ENCODE results near the gene E2F2.

The E2F2 gene

DNA sequence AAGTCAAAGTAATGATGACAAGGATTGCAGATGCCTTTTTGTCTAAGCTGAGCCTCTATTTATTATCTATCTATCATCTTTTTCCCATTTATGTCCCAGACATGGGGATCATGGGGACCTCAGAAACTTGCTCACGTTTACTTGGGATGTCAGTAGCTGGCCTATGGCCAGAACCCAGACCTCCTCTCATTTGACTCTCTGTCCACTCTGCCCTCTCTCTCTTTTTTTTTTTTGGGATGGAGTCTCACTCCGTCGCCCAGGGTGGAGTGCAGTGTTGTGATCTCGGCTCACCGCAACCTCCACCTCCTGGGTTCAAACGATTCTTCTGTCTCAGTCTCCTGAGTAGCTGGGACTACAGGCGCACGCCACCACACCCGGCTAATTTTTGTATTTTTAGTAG, 32.0 kb upstream of the E2F2 start:
- no peak for DNase-seq
- ATAC-seq: no peak

DNA sequence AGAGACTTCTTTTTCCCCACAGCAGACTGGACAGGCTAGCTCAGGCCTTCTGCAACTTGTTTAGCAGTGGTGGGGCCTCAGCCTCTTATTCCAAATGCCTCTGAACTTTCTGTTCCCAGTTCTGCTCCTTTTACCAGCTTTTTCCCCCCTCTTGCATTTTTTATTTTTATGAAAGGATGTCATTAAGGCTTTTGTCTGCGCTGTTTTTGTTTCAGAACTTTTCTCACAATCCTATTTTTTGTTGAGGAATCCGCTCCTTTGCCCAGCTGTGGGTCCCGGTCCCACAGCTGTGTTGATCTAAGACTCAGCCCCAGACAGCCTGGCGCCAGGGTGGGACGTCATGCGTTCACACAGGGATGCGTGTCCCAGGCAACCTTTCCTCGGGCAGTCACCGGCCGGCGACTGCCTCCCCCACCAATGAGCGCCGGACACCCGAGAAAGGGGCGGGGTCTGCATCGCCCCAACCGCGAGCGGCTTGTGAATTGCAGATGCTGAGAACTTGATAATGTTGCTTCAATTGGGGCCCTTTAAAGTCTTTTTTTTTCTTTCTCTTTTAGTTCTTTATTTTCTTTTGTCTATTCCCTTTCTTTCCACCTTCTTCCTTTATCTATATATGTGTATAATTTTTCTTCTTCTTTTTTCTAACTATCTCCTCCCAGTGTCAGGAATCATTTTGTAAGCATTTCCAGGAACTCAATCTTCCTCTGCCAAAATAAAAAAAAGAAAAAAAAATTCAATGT, 31.3 kb upstream of the E2F2 start:
- ATAC-seq (no peak), DNase-seq (peak; percentile 69)

DNA sequence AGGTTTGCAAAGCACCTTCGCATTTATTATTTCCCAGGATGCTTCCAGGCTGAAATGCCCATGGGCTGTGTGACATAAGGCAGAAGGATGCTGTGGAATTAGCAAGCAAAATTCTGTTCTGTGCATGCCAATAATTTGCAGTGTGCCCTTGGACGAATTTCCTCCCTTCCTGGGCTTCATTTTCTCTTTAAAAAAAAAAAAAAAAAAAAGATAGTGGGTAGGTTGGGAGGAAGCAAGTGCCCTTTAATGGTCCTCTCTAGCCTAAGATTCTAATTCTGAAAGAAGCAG, 30.7 kb upstream of the E2F2 start:
- DNase-seq: no peak

DNA sequence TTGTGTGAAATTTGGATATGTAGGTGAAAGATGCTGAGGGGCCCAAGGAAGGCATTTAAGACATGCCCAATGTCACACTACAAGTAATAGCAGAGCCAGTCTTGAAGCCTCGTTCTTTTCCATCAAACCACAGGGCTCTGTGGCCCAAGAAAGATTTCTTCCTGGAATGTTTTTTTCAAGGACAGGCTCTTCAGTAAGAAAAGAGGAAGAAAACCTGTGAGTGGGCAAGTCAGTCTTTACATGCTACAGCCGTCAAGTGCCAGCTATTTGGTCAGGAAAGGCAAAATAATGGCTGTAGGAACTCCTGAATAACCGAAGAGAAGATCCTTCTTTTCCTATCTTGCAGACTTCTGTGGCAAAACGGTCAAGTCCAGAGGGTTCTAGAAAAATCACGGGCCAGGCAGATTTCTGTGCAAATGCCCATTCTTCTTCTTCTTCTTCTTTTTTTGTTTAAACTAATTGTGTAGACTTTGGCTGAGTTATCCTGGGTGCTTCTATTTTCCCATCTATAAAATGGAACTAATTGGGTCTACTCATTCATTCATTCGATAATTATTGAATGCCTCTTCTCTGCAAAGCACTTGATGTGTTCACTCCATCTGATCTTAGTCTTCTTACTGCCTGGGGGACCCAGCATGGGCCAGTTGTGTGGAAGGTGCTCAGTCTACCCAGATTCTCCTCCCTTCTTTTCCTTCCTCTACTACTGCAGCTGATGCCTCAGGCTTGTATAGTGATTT, 30.2 kb upstream of the E2F2 start:
- ATAC-seq (no peak), DNase-seq (no peak)

More for the DNA sequence above, 30.7 kb upstream of the E2F2 start:
- no peak for ATAC-seq

DNA sequence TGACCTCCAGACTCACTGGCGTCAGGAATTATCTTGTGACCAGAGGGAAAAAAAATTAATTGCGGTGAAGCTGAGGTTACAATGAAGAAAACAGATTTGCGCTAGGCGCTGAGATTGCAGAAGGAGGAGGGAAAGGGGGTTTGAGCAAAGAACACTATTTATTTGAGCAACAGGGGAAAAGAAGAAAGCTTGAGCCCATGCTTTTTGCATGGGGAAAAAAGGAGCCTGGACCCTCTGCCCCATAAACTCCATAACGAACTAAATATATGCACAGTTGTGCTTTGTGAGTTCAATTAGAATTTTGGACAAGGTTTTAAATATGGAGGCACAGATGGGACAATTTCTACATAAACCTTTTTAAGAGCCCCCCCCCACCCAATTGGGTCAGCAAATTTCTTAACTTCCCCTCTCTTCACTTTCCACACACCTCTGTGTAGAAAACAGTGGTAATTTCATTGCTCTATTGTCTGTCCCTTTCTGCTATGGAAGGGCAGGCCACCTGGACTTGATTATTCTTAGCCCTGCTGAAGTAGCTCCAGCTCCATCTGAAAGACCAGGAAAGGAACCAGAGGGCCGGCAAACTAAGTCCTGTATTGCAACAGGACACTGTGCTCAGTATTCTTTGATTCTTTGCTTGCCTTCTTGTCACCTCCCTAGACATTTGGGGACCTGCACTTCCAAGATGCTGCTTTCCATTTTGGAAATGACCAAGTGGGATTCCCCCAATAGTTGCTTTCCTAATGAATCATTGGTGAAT, 29.1 kb upstream of the E2F2 start:
- ATAC-seq: no peak
- no peak for DNase-seq

DNA sequence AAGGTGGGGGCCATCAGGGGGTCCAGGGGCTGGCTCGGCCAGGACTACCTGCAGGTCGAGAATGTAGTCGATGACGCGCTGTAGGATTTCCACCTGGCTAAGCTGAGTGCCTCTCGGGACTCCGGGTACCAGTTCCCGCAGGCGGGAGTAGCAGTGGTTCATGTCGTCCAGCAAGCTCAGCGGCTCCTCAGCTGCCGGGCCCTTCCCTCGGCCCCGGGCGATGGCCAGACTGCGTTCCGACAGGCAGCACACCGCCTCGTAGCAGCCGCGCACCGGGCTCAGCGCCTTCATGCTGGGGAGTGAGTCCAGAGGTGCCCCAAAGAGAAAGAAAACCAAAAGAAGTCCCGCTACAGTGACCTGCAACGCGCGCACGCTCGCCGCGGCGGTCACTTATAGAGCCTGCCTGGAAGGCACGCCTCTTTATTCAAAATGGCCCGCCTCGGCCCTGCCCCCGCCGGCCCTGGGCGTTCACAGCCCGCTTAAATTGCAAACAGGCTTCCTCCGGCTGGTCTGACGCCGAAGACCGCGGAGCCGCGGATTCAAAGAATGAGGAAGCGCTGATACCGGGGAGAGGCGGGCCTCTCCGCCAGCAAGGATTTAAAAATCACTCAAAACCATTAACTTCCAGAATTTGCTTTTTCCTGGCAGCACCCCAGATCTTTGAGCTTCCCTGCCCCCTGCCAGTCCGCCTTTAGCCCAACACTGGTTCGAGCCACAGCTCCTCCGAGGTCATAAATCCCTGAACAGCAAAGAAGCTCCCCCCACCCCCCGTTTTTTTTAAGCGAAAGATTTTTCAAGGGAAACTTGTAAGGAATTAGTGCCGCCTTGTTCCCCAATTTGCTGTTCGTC, 28.3 kb upstream of the E2F2 start, which contains the start of gene ID3:
Gene ID3, minus strand, starts transcription at position 366 of the 849 bp plus-strand sequence. Its CDS starts 75 bp downstream, at position 291.
- ATAC-seq: peak; percentile 76

DNA sequence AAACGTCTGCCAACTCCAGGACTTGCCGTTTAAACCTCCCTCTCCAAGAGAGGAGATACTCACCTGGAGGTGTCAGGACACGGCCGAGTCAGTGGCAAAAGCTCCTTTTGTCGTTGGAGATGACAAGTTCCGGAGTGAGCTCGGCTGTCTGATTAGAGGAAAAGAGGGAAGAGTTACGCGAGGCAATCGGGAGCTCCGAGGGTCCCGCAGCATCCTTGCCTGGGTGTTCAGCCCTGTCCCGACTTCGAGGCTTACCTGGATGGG, 27.8 kb upstream of the E2F2 start:
- ATAC-seq: no peak
- no peak for DNase-seq

More for the DNA sequence above, 28.3 kb upstream of the E2F2 start, which contains the start of gene ID3:
- peak; percentile 97 for DNase-seq

DNA sequence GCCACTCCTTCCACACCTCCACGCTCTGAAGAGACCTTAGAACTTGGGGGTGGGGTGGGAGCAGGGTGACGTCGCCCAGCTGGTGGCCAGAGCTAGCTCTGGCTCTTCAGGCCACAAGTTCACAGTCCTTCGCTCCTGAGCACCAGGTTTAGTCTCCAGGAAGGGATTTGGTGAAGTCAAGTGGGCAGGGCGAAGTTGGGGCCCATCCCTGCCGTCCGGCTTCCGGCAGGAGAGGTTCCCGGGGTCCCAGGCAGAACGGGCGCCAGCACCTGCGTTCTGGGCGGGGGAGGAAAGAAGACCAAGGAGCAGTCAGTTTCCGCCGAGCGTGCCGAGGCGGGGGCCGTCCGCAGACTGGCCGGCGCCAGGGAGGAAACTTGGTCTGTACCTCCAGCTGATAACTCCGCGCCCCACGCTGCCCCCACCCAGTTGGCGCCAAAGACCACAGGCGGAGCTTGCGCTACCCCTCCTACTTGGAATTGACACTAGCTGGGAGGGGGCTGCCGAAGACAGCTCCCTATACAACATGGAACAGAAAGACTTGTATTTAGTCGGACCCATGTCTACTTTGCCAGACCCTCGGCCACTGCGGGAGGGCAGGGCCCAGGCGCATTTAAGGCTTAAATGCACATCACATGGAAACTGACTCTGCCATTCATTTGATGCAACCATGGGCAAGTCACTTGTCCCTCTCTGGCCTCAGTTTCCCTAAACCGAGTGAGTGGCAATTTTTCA, 27.3 kb upstream of the E2F2 start:
- peak; percentile 66 for DNase-seq
- no peak for ATAC-seq

DNA sequence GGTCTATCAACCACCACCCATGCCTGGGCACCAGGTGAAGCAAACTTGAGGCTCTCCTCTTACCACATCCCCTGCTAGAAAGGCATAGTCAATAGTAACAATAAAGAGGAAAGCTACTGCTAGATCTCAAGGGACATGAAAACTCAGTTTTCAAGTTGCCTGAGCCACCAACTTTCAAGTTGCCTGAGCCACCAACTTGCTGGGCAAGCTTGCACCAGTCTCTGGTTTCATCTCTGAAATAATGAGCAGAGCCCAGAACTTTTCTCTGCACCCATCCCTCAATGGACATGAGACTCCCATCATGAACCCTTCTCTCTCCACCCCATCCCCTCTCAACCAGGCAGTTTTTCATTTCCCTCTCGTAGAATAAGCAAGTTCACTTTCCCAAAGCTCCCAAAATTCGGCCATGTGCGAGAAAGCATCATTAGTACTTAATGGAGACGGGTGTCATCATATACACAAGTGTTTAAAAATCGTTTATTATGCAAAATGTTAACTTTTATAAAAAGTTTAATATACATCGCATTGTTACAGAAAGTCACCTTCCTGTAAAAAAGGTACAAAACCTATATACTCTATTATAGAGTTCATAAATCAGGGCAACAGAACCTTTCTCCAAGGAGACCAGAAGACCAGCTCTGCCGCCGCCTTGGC, 26.6 kb upstream of the E2F2 start:
- ATAC-seq (no peak), DNase-seq (no peak)

DNA sequence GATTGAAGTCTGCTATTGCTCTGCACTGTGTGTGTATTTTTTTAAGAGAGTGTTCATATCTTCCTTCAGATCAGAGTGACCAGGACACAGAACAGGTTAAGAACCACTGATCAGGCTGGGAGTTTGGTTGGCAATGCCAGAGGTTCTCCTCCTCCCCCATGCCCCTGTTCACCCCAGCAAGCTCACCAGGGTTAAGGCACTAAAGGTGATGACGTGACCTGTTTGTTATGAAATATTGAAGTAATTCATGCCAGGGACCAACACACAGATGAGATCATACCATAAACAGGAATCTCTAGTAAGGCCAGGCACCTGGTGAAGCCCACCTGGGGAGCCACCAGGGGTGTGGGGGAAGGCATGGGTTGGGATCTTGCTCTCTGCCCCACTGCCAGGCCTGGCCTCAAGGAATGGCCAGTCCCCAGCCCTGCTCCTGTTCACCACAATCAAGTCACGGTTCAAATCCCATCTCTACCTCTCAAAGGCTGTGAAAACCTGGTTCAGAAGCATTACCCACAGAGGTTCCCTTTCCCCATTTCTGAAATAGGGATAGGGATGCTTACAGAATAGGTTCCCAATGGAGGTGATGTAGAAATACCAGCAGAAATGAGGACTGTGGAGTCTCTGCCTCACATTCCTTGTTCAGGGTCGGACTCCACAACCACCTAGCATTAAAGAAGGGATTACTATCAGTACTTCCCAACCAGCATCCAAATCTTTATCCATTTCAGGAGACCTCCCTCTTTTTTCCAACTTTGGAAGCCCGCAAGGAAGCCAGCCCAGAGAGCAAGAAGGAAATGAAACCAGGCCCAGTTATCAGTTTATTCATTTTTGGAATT, 25.8 kb upstream of the E2F2 start:
- DNase-seq (no peak), ATAC-seq (no peak)

DNA sequence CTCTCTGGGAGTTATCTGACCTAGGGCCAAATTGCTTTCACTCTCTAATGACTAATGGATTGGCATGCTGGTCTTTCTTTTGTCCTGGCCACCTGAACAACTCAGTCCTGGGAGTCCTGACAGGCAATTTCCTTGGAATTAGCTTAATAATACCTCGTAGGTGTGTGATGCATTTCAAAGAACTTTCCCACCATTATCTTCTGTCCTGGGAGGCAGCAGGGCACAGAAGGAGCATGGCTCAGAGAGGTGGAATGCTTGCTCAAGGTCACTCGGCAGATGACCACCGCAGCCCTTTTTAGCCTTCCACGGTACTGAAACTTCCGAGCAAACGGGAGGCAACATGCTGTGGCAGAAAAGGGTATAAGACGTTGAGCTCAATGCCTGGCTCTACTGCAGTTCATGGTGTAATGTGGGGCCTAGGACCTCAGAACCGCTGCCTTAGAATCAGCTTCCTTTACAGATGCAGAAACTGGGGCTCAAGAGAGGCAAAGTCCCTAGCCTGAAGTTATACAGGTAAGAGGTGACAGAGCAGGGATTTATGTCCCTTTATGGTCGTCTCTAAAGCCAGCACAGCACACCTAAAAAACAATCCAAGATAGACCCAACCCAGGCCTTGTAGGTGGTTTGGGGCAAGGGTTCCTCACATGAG, 25.1 kb upstream of the E2F2 start:
- ATAC-seq: no peak
- DNase-seq: no peak

DNA sequence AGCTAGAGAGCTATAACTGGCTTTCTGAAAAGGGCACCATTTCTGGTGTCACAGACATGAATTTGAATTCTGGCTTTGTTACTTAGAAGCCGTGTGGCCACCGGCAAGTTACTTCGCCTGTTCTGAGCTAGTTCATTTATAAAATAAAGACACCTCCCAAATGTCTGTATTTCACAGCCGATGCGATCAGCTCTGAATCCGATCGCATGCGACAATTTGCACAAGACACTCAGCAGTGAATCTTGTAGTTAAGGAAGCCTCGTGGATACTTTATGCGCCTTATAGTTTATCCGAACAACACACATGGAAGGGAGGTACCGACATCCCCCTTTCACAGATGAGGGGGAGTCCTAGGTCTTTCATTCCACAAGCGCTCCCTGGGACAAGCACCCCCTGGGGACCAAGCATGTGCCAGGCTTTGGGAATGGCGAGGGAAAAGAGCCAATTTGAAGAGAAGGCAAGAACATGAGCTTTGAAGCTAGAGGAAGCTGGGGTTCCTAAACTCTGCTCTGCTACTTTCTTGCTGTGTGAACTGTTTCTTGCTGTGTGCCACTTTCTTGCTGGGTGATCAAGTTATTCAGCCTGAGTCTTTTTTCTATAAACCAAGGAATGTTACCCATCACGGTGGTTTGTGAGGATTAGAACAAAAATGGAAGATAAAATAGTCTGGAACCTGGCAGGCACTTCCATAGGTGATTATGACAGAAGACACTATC, 24.4 kb upstream of the E2F2 start:
- DNase-seq (no peak), ATAC-seq (no peak)

DNA sequence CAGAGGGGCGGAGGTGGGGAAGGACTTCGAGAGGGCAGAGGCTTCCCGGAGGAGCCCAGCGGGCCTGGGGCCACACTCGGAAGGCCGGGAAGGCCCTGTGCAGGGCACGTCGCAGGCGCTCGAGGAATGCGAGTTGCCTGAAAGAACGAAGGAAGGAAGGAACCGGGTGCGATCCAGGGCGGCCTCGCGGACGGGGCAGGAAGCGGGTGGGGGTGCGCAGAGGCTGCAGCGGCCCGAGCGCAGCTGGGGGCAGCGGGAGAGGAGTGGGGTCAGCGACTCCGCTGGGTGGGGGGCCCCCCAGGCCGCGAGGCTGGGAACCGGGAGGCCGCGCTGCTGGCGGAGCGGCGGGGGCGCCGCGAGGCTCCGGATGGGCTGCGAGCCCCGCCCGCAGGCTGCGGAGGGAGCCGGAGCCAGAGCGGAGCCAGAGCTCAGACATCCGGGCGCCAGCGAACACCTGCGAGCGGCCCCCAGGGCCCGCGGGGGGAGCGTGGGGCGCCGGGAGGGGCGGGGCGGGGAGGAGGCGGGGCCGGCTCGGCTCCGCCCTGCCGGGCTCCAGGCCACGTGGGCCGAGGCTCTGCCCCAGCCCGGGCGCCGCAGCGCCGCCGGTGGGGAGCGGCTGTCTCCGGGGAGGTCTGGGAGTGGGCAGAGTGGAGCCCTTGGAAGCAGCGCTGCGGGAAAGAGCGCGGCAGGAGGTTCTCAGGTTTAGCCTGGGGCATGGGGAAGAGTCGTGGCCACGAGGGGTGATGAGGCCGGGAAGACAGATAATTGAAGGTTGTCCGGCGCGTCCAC, 23.6 kb upstream of the E2F2 start:
- DNase-seq (peak; percentile 84), ATAC-seq (peak; percentile 73)

DNA sequence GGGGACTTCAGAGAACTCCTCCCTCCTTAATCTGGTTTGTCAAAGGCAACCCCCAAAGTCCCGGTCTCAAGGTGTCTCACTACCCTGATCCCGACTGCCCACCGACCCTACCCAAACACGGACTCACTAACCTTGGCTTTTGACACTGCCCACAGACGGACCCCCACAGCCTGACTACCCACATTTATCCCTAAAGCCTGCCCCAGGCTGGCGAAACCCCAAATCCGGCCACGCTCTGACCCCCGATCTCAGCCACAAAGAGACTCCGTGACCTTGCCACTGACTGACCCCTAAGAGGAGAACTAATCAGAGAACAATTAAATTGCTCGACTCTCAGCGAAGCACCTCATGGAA, 23.1 kb upstream of the E2F2 start:
- no peak for DNase-seq
- ATAC-seq: no peak

DNA sequence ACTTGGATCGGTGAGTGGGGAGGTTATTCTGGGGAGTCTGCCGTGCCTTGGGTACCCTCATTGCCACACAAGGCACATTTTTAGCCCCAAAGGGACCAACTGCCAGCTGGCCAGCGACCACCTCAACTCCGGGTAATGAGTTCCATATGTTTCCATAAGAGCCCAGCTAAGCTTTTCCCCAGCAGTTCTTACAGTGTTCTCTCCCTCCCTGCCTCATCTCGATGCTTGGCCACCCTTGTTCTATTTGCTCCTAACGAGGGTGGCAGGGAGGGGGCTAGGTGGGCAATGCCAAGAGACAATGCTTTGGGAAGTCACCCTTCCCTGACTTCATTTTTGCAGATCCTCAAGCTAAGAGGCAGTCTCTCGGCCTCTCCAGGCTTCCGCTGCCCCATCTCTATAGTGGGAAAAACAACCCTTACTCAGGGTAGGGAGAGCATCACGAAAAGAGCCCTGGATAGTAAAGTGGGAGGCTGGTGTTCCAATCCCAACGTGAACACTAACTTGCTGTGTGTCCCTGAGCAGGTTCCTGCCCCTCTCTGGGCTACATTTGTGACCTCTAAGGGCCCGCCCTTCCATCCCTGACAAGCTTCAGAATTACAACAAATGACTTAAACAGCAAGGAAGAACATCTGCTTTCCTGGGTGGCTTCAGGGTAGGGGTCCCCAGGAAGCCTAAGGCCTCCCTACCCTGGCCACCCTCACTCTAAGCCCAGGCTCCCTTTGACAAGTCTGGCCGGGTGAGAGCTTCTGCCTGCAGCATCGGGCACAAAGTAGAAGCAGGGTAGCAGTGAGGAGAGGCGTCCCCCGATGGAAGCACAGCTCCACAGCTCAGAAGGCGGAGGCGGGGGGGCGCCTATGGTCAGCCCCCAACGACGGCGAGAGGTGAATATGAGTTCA, 22.4 kb upstream of the E2F2 start:
- peak; percentile 27 for DNase-seq

DNA sequence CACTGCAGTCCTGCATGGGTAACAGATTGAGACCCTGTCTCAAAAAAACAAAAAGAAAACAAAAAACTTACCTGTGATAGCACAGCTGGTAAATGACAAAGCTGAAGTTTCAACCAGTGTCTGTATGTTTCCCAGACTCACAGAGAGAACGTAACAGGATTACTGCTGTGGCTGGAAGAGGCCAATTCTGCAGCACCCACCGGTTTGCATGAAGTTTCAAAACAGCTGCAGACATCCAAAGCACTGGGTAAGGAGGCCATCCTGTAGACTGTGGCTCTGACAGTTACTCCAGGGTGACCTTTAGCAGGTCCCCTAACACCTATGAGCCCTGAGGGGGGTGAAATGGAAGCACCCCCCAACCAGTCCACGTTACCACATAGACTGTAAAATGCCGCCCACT, 20.8 kb upstream of the E2F2 start:
- no peak for ATAC-seq
- no peak for DNase-seq

More for the DNA sequence above, 22.4 kb upstream of the E2F2 start:
- no peak for ATAC-seq

DNA sequence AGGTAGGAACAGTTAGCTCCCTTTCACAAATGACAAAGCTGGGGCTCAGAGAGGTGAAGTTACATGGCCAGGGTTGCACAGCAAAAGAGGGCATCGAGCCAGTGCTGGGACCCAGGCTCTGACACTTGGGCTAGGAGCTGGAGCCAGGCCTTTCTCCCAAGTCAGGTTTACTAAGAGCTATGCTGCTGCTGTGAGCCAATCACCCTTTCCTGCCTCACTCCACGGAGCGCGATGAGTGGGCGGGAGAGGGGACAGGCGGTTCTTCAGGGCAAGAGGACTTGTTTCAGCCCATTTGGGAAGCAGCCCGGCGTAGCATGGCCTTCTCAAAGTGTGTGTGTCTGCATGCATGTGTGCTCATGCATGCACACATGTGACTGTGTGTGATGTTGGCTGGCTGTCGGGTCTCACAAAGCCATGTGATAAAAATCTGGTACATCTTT, 17.7 kb upstream of the E2F2 start:
- DNase-seq (no peak), ATAC-seq (no peak)

Data from stimulated activated naive CD8-positive, alpha-beta T cell treated with anti-CD3 and anti-CD28 coated beads, Interleukin-15, Interleukin-2, amounts not matched to agents 100 U/mL and 50 U/mL, for 24 hours (primary cell).